PFSK-1 (cell line): ENCODE measurements around the gene PEAK3.

Source experiments
- FOXP2 ChIP-seq: optimal IDR thresholded peaks from 2 replicates; pipeline ENCODE3; 2011; ENCODE audit warnings: borderline replicate concordance, control low read depth, inconsistent platforms; ENCODE audit not compliant: insufficient read depth; ENCODE audit errors: extremely low read length, extremely low read depth
- POLR2AphosphoS5 ChIP-seq: IDR thresholded peaks from 2 replicates; pipeline ENCODE4 v1.6.1; 2012; ENCODE audit warnings: low read depth, mild to moderate bottlenecking, control low read depth, low read length, moderate library complexity
- REST ChIP-seq, 2 experiments: IDR thresholded peaks; 2 replicates each; pipeline versions ENCODE4 v1.6.1 to v1.8.0; 2011 to 2012; ENCODE audit warnings: low read depth in 2 of 2, low read length in 2 of 2, control low read depth in 1 of 2, inconsistent platforms in 1 of 2, mild to moderate bottlenecking in 1 of 2, moderate library complexity in 1 of 2; ENCODE audit not compliant: insufficient read depth in 1 of 2
- SIN3A ChIP-seq: IDR thresholded peaks from 2 replicates; pipeline ENCODE4 v1.6.1; 2012; ENCODE audit warnings: mild to moderate bottlenecking, low read length, moderate library complexity, borderline replicate concordance; ENCODE audit not compliant: insufficient read depth
- TAF1 ChIP-seq: IDR thresholded peaks from 2 replicates; pipeline ENCODE4 v1.6.1; 2012; ENCODE audit warnings: low read length, control low read depth, borderline replicate concordance; ENCODE audit not compliant: insufficient read depth

Gene PEAK3

GRCh38 chr19:2324220-2324948, 42.4 kb upstream of the PEAK3 start:
- no peak for TF ChIP-seq REST (IDR thresholded peaks at IDR 0.05; ENCODE audit: insufficient read depth in 1 of 2, low read depth in 2 of 2, low read length in 2 of 2)
- TF ChIP-seq SIN3A: no peak
- no peak for TF ChIP-seq TAF1
- TF ChIP-seq FOXP2: no peak
- no peak for TF ChIP-seq POLR2AphosphoS5

GRCh38 chr19:2323707-2324106, 41.7 kb upstream of the PEAK3 start:
- TF ChIP-seq REST (IDR thresholded peaks at IDR 0.05; ENCODE audit: insufficient read depth in 1 of 2, low read depth in 2 of 2, low read length in 2 of 2): no peak
- no peak for TF ChIP-seq FOXP2

- TF ChIP-seq POLR2AphosphoS5 (no peak), REST (IDR thresholded peaks at IDR 0.05; ENCODE audit: insufficient read depth in 1 of 2, low read depth in 2 of 2, low read length in 2 of 2) (no peak), TAF1 (no peak), FOXP2 (no peak), SIN3A (no peak)
Measured at GRCh38 chr19:2321565-2322283, 39.7 kb upstream of the PEAK3 start.

GRCh38 chr19:2320939-2321338, 39.0 kb upstream of the PEAK3 start:
- TF ChIP-seq SIN3A: no peak

- no peak for TF ChIP-seq REST (IDR thresholded peaks at IDR 0.05; ENCODE audit: insufficient read depth in 1 of 2, low read depth in 2 of 2, low read length in 2 of 2)
- TF ChIP-seq SIN3A: no peak
- TF ChIP-seq FOXP2: no peak
- TF ChIP-seq TAF1: no peak
- TF ChIP-seq POLR2AphosphoS5: no peak
Measured at GRCh38 chr19:2320049-2320448, 38.1 kb upstream of the PEAK3 start.
